ENCODE measurements around the gene CDR2.

DNA sequence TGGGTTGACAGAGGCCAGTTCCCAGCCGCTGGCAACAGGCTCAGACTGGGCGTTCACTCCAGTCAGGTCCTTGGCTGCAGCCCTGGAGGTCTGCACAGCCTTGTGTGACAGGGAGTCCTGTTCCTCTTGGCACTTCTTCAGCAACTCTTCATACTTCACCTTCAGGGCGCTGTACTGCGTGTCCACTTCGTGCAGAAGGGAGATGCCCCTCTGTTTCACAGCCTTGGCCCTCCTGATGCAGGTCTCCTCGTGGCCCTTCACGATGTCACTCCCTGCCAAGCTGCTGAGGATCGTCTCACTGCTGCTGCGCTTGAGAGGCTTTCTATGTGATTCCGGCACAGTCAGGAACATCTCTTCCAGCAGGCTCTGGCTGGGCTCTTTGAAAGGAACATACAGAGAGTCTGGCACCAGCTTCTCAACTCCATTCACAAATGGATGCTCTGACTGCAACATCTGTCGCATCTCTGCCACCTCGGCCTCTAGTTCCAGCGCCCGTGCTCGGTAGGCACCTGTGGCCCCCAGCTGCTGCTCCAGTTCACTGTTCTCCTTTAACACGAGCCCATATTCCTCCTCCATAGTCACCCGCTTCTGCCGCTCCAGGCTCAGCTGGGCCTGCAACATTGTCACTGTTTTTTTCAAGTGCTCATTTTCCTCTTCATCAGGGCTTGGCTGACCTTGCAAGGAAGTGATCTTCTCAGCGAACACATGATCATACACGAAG, 27.2 kb downstream of the CDR2 start:
- TF ChIP-seq, protein P1, sequence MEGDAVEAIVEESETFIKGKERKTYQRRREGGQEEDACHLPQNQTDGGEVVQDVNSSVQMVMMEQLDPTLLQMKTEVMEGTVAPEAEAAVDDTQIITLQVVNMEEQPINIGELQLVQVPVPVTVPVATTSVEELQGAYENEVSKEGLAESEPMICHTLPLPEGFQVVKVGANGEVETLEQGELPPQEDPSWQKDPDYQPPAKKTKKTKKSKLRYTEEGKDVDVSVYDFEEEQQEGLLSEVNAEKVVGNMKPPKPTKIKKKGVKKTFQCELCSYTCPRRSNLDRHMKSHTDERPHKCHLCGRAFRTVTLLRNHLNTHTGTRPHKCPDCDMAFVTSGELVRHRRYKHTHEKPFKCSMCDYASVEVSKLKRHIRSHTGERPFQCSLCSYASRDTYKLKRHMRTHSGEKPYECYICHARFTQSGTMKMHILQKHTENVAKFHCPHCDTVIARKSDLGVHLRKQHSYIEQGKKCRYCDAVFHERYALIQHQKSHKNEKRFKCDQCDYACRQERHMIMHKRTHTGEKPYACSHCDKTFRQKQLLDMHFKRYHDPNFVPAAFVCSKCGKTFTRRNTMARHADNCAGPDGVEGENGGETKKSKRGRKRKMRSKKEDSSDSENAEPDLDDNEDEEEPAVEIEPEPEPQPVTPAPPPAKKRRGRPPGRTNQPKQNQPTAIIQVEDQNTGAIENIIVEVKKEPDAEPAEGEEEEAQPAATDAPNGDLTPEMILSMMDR (IDR thresholded peaks at IDR 0.05), result no peak
- TF ChIP-seq EP300 (IDR thresholded peaks at IDR 0.05) (no peak), POLR2A (IDR thresholded peaks at IDR 0.05) (no peak), POLR2AphosphoS5 (IDR thresholded peaks at IDR 0.05) (no peak)

Data from stomach (tissue), 4 donors.